ENCODE data around the gene HMGN3. TPM values are rescaled to one million over a fixed set of nuclear protein-coding genes. Genes with fewer than 3 reads are reported as not detected.

HMGN3 gene
- total RNA-seq, 1 experiment from 2014 or later = 183 TPM

- Histone ChIP-seq H3K56ac (ENCODE audit: insufficient read length, low read depth, low read length) (no peak overlapping the region), H3K23me2 (ENCODE audit: insufficient read length, low read depth, low read length, poor library complexity, severe bottlenecking) (no peaks in the 10 kb centered on the region), H2BK120ac (ENCODE audit: low read depth, low read length, poor library complexity, severe bottlenecking) (no peak overlapping the region), H3K27ac (ENCODE audit: insufficient read length, low read depth, low read length) (no peak overlapping the region), H2AFZ (ENCODE audit: low read length) (no peak overlapping the region), H4K8ac (replicated peaks; ENCODE audit: insufficient read length, low read depth, low read length) (no peak overlapping the region), H3T11ph (ENCODE audit: low read length) (no peak overlapping the region), H3K79me2 (ENCODE audit: insufficient read depth, low read length) (no peaks in the 10 kb centered on the region), H2BK12ac (ENCODE audit: insufficient read length, low read depth, low read length) (no peak overlapping the region), H2AK5ac (ENCODE audit: insufficient read length, low read length) (no peak overlapping the region), H3K79me1 (ENCODE audit: insufficient read depth, low read depth, low read length, poor library complexity, severe bottlenecking) (no peaks in the 10 kb centered on the region), H2BK5ac (ENCODE audit: insufficient read length, low read length) (no peak overlapping the region), H3K4me2 (ENCODE audit: insufficient read depth, insufficient read length, low read length) (no peak overlapping the region), H3K18ac (ENCODE audit: insufficient read length, low read depth, low read length) (no peak overlapping the region), H3K4me1 (ENCODE audit: insufficient read depth, low read length) (no peaks in the 10 kb centered on the region), H2BK20ac (ENCODE audit: low read depth, low read length, poor library complexity, severe bottlenecking) (no peak overlapping the region), H3K9me3 (ENCODE audit: control insufficient read depth, low read depth, low read length) (no peaks in the 10 kb centered on the region), H3K4ac (ENCODE audit: low read depth, low read length) (no peak overlapping the region), H4K91ac (ENCODE audit: insufficient read length, low read depth, low read length) (no peak overlapping the region), H3K23ac (ENCODE audit: insufficient read length, low read depth, low read length) (no peak overlapping the region), H3K9ac (ENCODE audit: extremely low read depth, insufficient read length, low read length) (no peak overlapping the region), H3K14ac (ENCODE audit: insufficient read depth, low read length) (no peak overlapping the region), H2BK15ac (ENCODE audit: low read depth, low read length) (no peak overlapping the region), H4K5ac (ENCODE audit: insufficient read length, low read depth, low read length) (no peak overlapping the region), H3K27me3 (ENCODE audit: insufficient read depth, low read length) (no peaks in the 10 kb centered on the region), H4K20me1 (ENCODE audit: control insufficient read depth, insufficient read depth, insufficient read length) (no peaks in the 10 kb centered on the region)
- Mint-ChIP-seq H3K27ac (no peak overlapping the region), H3K4me3 (no peak overlapping the region), H3K9me3 (no peaks in the 10 kb centered on the region), H3K4me1 (peaks cover 12 to 14% of the 10 kb centered on the region in 2 experiments), H3K36me3 (ENCODE audit: insufficient read depth in 1 of 3, low read depth in 3 of 3) (no peaks in the 10 kb centered on the region), H3K27me3 (ENCODE audit: low read depth) (no peaks in the 10 kb centered on the region)
- TF ChIP-seq CTCF (conservative IDR thresholded peaks at IDR 0.05) = no peak
- no peak for DNase-seq
- WGBS (ENCODE audit: extremely low coverage, insufficient read length, low lambda C conversion rate) = no CpG with 5 or more reads among the region's 1 CpG
Observed at GRCh38 chr6:79267128-79267527, 32.6 kb upstream of the HMGN3 start.

Measured in H9 (cell line).